ENCODE results near the gene RASA4.
"Not testable (repeated sequence)": the region's sequence is repeated elsewhere in the genome, so short reads cannot be mapped to it uniquely, and the experiment has no call there.

Gene RASA4

DNA sequence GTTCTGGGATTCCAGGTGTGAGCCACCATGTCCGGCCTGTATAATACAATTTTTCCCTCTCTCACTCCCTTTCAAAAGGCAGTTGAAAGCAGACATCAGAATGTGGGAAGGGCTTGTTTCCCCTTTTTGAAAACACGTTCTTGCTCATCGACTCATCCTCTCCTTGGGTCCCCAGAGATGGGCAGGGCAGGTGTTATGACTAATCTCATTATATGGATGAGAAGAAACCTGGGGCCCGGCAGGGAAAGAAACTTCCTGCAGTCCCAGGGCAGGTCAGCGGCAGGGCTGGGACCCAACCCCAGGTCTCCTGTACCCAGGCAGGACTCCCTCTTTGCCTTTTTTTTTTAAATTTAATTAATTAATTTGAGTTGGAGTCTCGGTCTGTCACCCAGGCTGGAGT lies 70.2 kb downstream of the RASA4 start:
- H3F3A ChIP-seq (ENCODE audit: insufficient read depth); H3K9me3 ChIP-seq (ENCODE audit: insufficient read depth, low read length); H3K79me2 ChIP-seq (ENCODE audit: insufficient read depth, low read length); H3K9ac ChIP-seq (ENCODE audit: low read length); H4K20me1 ChIP-seq (ENCODE audit: low read depth, low read length); H3K27me3 ChIP-seq (ENCODE audit: low read length); H3K36me3 ChIP-seq (ENCODE audit: low read length); H3K9me2 ChIP-seq (replicated peaks; ENCODE audit: insufficient read depth, low read length); H2AFZ ChIP-seq (ENCODE audit: low read depth, low read length, severe bottlenecking); H3K4me3 ChIP-seq (ENCODE audit: insufficient read depth, low read length, poor library complexity, severe bottlenecking); H3K27ac ChIP-seq (ENCODE audit: low read depth, low read length); H3K4me2 ChIP-seq (ENCODE audit: low read depth, low read length, poor library complexity, severe bottlenecking): not testable (repeated sequence)

DNA sequence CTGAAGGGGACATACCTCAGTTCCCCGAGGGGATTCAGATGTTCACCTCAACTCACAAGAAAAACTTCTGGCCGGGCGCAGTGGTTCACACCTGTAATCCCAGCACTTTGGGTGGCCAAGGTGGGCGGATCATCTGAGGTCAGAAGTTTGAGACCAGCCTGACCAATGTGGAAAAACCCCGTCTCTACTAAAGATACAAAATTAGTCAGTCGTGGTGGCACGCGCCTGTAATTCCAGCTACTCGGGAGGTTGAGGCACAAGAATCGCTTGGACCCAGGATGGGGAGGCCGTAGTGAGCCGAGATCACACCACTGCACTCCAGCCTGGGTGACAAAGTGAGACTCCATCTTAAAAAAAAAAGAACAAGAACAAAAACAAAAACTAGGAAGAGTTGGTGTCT lies 71.3 kb downstream of the RASA4 start:
- not testable (repeated sequence) for H3K79me2 ChIP-seq (ENCODE audit: insufficient read depth, low read length); H3K36me3 ChIP-seq (ENCODE audit: low read length); H3K27me3 ChIP-seq (ENCODE audit: low read length); H3K27ac ChIP-seq (ENCODE audit: low read depth, low read length); H3K4me3 ChIP-seq (ENCODE audit: insufficient read depth, low read length, poor library complexity, severe bottlenecking); H2AFZ ChIP-seq (ENCODE audit: low read depth, low read length, severe bottlenecking); H3K9ac ChIP-seq (ENCODE audit: low read length); H3K4me2 ChIP-seq (ENCODE audit: low read depth, low read length, poor library complexity, severe bottlenecking); H3F3A ChIP-seq (ENCODE audit: insufficient read depth); H4K20me1 ChIP-seq (ENCODE audit: low read depth, low read length); H3K9me3 ChIP-seq (ENCODE audit: insufficient read depth, low read length); H3K9me2 ChIP-seq (replicated peaks; ENCODE audit: insufficient read depth, low read length)

DNA sequence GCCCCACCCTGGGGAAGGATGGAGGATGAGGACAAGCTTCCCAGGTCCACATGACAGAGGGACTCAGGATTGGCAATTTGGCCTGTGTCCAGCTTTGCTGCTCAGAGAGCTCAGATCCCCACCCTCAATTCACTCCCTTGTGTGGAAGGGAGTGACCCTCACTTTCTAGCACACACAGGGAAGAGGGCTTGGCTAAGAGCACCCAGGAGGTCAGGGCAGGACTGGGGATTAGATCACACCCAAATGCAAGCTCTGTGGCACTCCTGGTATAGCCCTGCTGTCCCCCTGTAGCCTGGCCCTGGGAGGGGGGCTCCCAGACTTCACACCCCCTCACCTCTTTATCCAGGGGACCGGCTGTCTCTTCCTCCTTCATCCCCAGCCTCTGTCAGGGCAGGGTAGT lies 72.2 kb downstream of the RASA4 start:
- H3K36me3 ChIP-seq (ENCODE audit: low read length); H3K27ac ChIP-seq (ENCODE audit: low read depth, low read length); H3K79me2 ChIP-seq (ENCODE audit: insufficient read depth, low read length); H3K9ac ChIP-seq (ENCODE audit: low read length); H3K27me3 ChIP-seq (ENCODE audit: low read length); H2AFZ ChIP-seq (ENCODE audit: low read depth, low read length, severe bottlenecking); H3K4me3 ChIP-seq (ENCODE audit: insufficient read depth, low read length, poor library complexity, severe bottlenecking); H4K20me1 ChIP-seq (ENCODE audit: low read depth, low read length); H3F3A ChIP-seq (ENCODE audit: insufficient read depth); H3K9me2 ChIP-seq (replicated peaks; ENCODE audit: insufficient read depth, low read length); H3K4me2 ChIP-seq (ENCODE audit: low read depth, low read length, poor library complexity, severe bottlenecking); H3K9me3 ChIP-seq (ENCODE audit: insufficient read depth, low read length): not testable (repeated sequence)

DNA sequence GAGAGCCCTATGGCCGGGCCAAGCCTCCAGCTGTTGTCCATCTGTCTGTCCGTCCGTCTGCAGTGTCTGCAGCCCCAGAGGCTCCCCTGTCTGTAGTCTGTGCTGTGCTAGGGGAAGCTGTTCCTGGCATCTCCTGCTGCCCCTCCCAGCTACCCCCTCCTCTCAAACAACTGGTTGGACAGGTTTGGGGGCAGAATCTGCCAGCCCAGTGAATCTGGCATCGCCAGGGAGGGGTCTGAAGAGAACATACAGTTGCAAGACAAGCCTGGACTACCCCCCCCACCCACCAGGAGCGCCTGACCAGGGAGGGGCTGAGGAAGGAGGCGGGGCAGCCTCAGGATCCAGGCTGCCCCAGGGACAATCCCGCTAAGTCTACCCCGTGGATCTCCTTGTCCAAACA lies 73.0 kb downstream of the RASA4 start, which contains the start of gene UPK3BL2:
TSS of gene UPK3BL2 (minus strand) at position 101 of the 400 bp plus-strand sequence. CDS start at position 41, 60 bp downstream.
- H3F3A ChIP-seq (ENCODE audit: insufficient read depth); H4K20me1 ChIP-seq (ENCODE audit: low read depth, low read length); H2AFZ ChIP-seq (ENCODE audit: low read depth, low read length, severe bottlenecking); H3K27ac ChIP-seq (ENCODE audit: low read depth, low read length); H3K36me3 ChIP-seq (ENCODE audit: low read length); H3K79me2 ChIP-seq (ENCODE audit: insufficient read depth, low read length); H3K27me3 ChIP-seq (ENCODE audit: low read length); H3K9ac ChIP-seq (ENCODE audit: low read length); H3K9me3 ChIP-seq (ENCODE audit: insufficient read depth, low read length); H3K4me2 ChIP-seq (ENCODE audit: low read depth, low read length, poor library complexity, severe bottlenecking); H3K9me2 ChIP-seq (replicated peaks; ENCODE audit: insufficient read depth, low read length); H3K4me3 ChIP-seq (ENCODE audit: insufficient read depth, low read length, poor library complexity, severe bottlenecking): not testable (repeated sequence)

GRCh38 chr7:102542771-102543170 lies 73.8 kb downstream of the RASA4 start:
- H3K9me3 ChIP-seq (ENCODE audit: insufficient read depth, low read length); H3K27ac ChIP-seq (ENCODE audit: low read depth, low read length); H4K20me1 ChIP-seq (ENCODE audit: low read depth, low read length); H3K79me2 ChIP-seq (ENCODE audit: insufficient read depth, low read length); H3F3A ChIP-seq (ENCODE audit: insufficient read depth); H3K27me3 ChIP-seq (ENCODE audit: low read length); H3K4me3 ChIP-seq (ENCODE audit: insufficient read depth, low read length, poor library complexity, severe bottlenecking); H2AFZ ChIP-seq (ENCODE audit: low read depth, low read length, severe bottlenecking); H3K36me3 ChIP-seq (ENCODE audit: low read length); H3K9ac ChIP-seq (ENCODE audit: low read length); H3K4me2 ChIP-seq (ENCODE audit: low read depth, low read length, poor library complexity, severe bottlenecking); H3K9me2 ChIP-seq (replicated peaks; ENCODE audit: insufficient read depth, low read length): not testable (repeated sequence)

DNA sequence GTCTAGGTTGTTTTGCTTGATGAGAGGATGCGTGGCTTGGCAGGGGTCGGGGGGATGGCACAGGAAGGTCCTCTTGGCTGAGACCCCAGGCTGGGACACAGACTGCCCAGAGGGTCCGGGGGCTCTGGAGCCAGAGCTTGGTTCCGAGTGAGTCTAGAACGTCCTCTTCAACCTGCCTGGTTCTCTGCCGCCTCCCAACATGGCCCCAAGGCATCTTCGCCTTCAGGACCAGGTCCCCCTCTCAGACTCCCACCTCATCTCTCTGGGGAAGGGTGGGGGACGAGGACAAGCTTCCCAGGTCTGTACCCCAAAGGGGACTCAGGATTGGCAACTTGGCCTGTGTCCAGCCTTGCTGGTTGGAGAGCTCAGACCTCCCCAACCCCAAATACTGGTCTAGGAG lies 74.5 kb downstream of the RASA4 start:
- H3K9ac ChIP-seq (ENCODE audit: low read length); H3K36me3 ChIP-seq (ENCODE audit: low read length); H3K79me2 ChIP-seq (ENCODE audit: insufficient read depth, low read length); H3F3A ChIP-seq (ENCODE audit: insufficient read depth); H3K4me3 ChIP-seq (ENCODE audit: insufficient read depth, low read length, poor library complexity, severe bottlenecking); H3K27me3 ChIP-seq (ENCODE audit: low read length); H3K9me2 ChIP-seq (replicated peaks; ENCODE audit: insufficient read depth, low read length); H4K20me1 ChIP-seq (ENCODE audit: low read depth, low read length); H3K4me2 ChIP-seq (ENCODE audit: low read depth, low read length, poor library complexity, severe bottlenecking); H3K9me3 ChIP-seq (ENCODE audit: insufficient read depth, low read length); H2AFZ ChIP-seq (ENCODE audit: low read depth, low read length, severe bottlenecking); H3K27ac ChIP-seq (ENCODE audit: low read depth, low read length): not testable (repeated sequence)

- H3K4me3 ChIP-seq (ENCODE audit: insufficient read depth, low read length, poor library complexity, severe bottlenecking); H3K9me2 ChIP-seq (replicated peaks; ENCODE audit: insufficient read depth, low read length); H4K20me1 ChIP-seq (ENCODE audit: low read depth, low read length); H3K27ac ChIP-seq (ENCODE audit: low read depth, low read length); H3K36me3 ChIP-seq (ENCODE audit: low read length); H3K9me3 ChIP-seq (ENCODE audit: insufficient read depth, low read length); H3K4me2 ChIP-seq (ENCODE audit: low read depth, low read length, poor library complexity, severe bottlenecking); H3K9ac ChIP-seq (ENCODE audit: low read length); H3K27me3 ChIP-seq (ENCODE audit: low read length); H3K79me2 ChIP-seq (ENCODE audit: insufficient read depth, low read length); H3F3A ChIP-seq (ENCODE audit: insufficient read depth); H2AFZ ChIP-seq (ENCODE audit: low read depth, low read length, severe bottlenecking): not testable (repeated sequence)
Observed at GRCh38 chr7:102540604-102541003, 76.0 kb downstream of the RASA4 start.

DNA sequence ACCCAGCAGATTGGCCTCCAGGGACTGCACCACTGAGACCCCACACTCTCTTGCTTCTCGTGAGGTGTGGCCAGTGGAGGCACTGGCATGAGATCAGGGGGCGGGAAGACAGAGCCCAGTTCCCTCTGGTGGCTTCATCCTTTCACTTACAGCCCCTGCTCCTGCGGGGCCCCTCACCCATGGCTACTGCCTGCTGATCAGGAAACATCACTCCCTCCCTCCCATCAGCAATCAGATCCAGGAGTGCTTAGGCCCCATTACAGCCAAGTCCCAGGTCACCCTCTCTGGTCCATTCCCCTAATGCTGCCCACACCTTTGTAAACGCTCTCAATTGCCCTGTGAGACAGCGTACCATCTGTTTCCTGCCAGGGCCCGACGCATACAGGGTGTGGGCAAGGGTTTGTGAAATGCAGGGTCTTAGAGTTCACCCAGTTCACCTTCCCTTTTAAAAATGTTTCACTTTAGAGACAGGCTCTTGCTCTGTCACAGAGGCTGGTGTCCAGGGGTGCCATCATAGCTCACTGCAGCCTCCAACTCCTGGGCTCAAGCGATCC lies 81.4 kb downstream of the RASA4 start:
- H3K27me3 ChIP-seq (ENCODE audit: low read length); H3K36me3 ChIP-seq (ENCODE audit: low read length); H3K4me2 ChIP-seq (ENCODE audit: low read depth, low read length, poor library complexity, severe bottlenecking); H3K27ac ChIP-seq (ENCODE audit: low read depth, low read length); H3F3A ChIP-seq (ENCODE audit: insufficient read depth); H2AFZ ChIP-seq (ENCODE audit: low read depth, low read length, severe bottlenecking); H3K9me3 ChIP-seq (ENCODE audit: insufficient read depth, low read length); H3K4me3 ChIP-seq (ENCODE audit: insufficient read depth, low read length, poor library complexity, severe bottlenecking); H3K9me2 ChIP-seq (replicated peaks; ENCODE audit: insufficient read depth, low read length); H3K79me2 ChIP-seq (ENCODE audit: insufficient read depth, low read length); H3K9ac ChIP-seq (ENCODE audit: low read length); H4K20me1 ChIP-seq (ENCODE audit: low read depth, low read length): not testable (repeated sequence)
